GM12878 (cell line): ENCODE results near the gene ADAMTS14. TPM values are rescaled to one million over a fixed set of nuclear protein-coding genes. Genes with fewer than 3 reads are reported as not detected.

Source experiments
- ATAC-seq: fragments of 200-7000 bp; cut with Tn5 transposase; 3 replicates; pipeline ENCODE4 v1.9.1; 2020; ENCODE audit warnings: mild to moderate bottlenecking, moderate library complexity
- BruUV-seq: library from RNA; stranded (reverse); fragments of 400-500 nt; replicated peaks from 2 replicates; lab custom pipeline; 2021; lab: Mats Ljungman, UMichigan
- CTCF ChIA-PET: fragments of 300-600 bp; sonication (Branson Sonifier 250); formaldehyde crosslinking; extraction: SDS; loops from one replicate; lab custom pipeline; 2021; ENCODE audit warnings: inconsistent platforms; lab: Yijun Ruan, JAX
- POLR2A ChIA-PET: fragments of 350-600 bp; formaldehyde crosslinking; extraction: SDS; loops from one replicate; lab custom pipeline; 2021; ENCODE audit warnings: inconsistent platforms; lab: Charles Lee
- RAD21 ChIA-PET: fragments of 300-600 bp; sonication (Branson Sonifier 250); formaldehyde crosslinking; loops from one replicate; lab custom pipeline; 2023; ENCODE audit warnings: antibody characterized with exemption; ENCODE audit not compliant: unreplicated experiment; lab: Charles Lee
- SMC1A ChIA-PET: fragments of 300-600 bp; sonication (Branson Sonifier 250); formaldehyde crosslinking; loops from one replicate; lab custom pipeline; 2023; ENCODE audit not compliant: unreplicated experiment, uncharacterized antibody; lab: Charles Lee
- DNase-seq: peaks from one replicate; pipeline ENCODE4 v3.0.0-alpha.2; 2011; ENCODE audit warnings: low read depth, low spot score
- FAIRE-seq: peaks from 3 replicates; lab custom pipeline; 2011; peaks lifted over from hg19 to GRCh38; lab: Jason Lieb, UNC
- H2AFZ ChIP-seq: 2 replicates; pipeline ENCODE4 v1.6.0; 2011; ENCODE audit warnings: low read depth, low read length, control low read depth; ENCODE audit not compliant: control insufficient read depth
- H3K27ac ChIP-seq: 2 replicates; pipeline ENCODE4 v1.5.1; 2011; ENCODE audit warnings: control low read depth; ENCODE audit not compliant: control insufficient read depth, insufficient read depth
- H3K27me3 ChIP-seq, 2 experiments: replicated peaks in 1 of 2; 2 replicates each; pipeline versions ENCODE4 v1.6.0 to v1.6.1; 2011; ENCODE audit warnings: low read length in 1 of 2; ENCODE audit not compliant: control insufficient read depth in 2 of 2, insufficient read depth in 2 of 2
- H3K36me3 ChIP-seq, 2 experiments: 2 replicates each; pipeline ENCODE4 v1.5.1; 2011; ENCODE audit warnings: low read length in 1 of 2; ENCODE audit not compliant: control insufficient read depth in 2 of 2, insufficient read depth in 2 of 2
- H3K4me1 ChIP-seq: 2 replicates; pipeline ENCODE4 v1.6.1; 2011; ENCODE audit warnings: mild to moderate bottlenecking, low read length, moderate library complexity, mixed read lengths; ENCODE audit not compliant: control insufficient read depth, insufficient read depth
- H3K4me2 ChIP-seq: 2 replicates; pipeline ENCODE4 v1.6.0; 2011; ENCODE audit warnings: control low read depth; ENCODE audit not compliant: control insufficient read depth, insufficient read depth
- H3K4me3 ChIP-seq: fragments of 200-600 bp; sonication (generic); 2 replicates; pipeline ENCODE4 v1.5.1; 2016
- H3K79me2 ChIP-seq: 2 replicates; pipeline ENCODE4 v1.6.0; 2011; ENCODE audit warnings: low read length; ENCODE audit not compliant: control insufficient read depth, insufficient read depth
- H3K9ac ChIP-seq: 2 replicates; pipeline ENCODE4 v1.8.0; 2011; ENCODE audit warnings: low read length, control low read depth, mixed read lengths; ENCODE audit not compliant: control insufficient read depth, insufficient read depth
- H3K9me3 ChIP-seq: replicated peaks from 3 replicates; pipeline ENCODE4 v1.5.1; 2011; ENCODE audit warnings: mild to moderate bottlenecking, low read length; ENCODE audit not compliant: control insufficient read depth, insufficient read depth
- H4K20me1 ChIP-seq: 2 replicates; pipeline ENCODE4 v1.6.0; 2011; ENCODE audit not compliant: control insufficient read depth, insufficient read depth
- ATF7 ChIP-seq: fragments of 450-650 bp; IDR thresholded peaks from 2 replicates; pipeline ENCODE4 v1.6.1; 2016; ENCODE audit warnings: low read depth, mild to moderate bottlenecking
- CEBPZ ChIP-seq: fragments of 150-350 bp; IDR thresholded peaks from 2 replicates; pipeline ENCODE4 v1.6.1; 2016; ENCODE audit warnings: low read depth, low read length
- EZH2 ChIP-seq: IDR thresholded peaks from 2 replicates; pipeline ENCODE4 v1.6.1; 2012; ENCODE audit warnings: low read depth, mild to moderate bottlenecking, control low read depth, inconsistent platforms, low read length, borderline replicate concordance; ENCODE audit not compliant: control insufficient read depth
- KAT2A ChIP-seq: conservative IDR thresholded peaks from 2 replicates; pipeline ENCODE4 v1.6.1; 2011; ENCODE audit warnings: low read depth, low read length; ENCODE audit not compliant: control insufficient read depth
- PRDM15 ChIP-seq: fragments of 450-650 bp; formaldehyde crosslinking; IDR thresholded peaks from 2 replicates; pipeline ENCODE4 v1.4.0; 2020; ENCODE audit warnings: mild to moderate bottlenecking, moderate library complexity
- RELB ChIP-seq: fragments of 450-650 bp; IDR thresholded peaks from 2 replicates; pipeline ENCODE4 v1.6.1; 2017; ENCODE audit warnings: low read depth, mild to moderate bottlenecking, moderate library complexity
- TCF12 ChIP-seq: IDR thresholded peaks from 2 replicates; pipeline ENCODE4 v1.6.1; 2011; ENCODE audit warnings: low read depth, mild to moderate bottlenecking, low read length
- WRNIP1 ChIP-seq: IDR thresholded peaks from 2 replicates; pipeline ENCODE4 v1.6.1; 2011; ENCODE audit warnings: low read depth, low read length, improper control_type of control experiment, borderline replicate concordance
- WGBS: methylation state at CpG from one replicate; pipeline ENCODE4 v1.1.6; 2016; ENCODE audit warnings: low lambda C conversion rate; ENCODE audit not compliant: insufficient replicate concordance, insufficient coverage; ENCODE audit errors: missing lambda C conversion rate; 5-methylcytosine and 5-hydroxymethylcytosine counted together
- in situ Hi-C: fragments of 300-500 bp; cut with MboI; formaldehyde crosslinking; loops from 9 replicates; pipeline ENCODE4 v1.14.3; 2018; ENCODE audit warnings: mixed read lengths
- intact Hi-C: fragments of 100-400 bp; cut with micrococcal nuclease; formaldehyde crosslinking; loops from one replicate; pipeline ENCODE4 v1.14.2; 2022; ENCODE audit not compliant: unreplicated experiment
- polyA plus RNA-seq, 11 experiments: library from polyadenylated mRNA; depleted of rRNA in 4 of 11; unstranded in 6 of 11; stranded (reverse) in 5 of 11; fragments of >200 nt; fragmentation: Nextera tagmentation in 4 of 11; fragmentation: Illumina TruSeq in 1 of 11; extraction: Ambion mirVana in 4 of 11; extraction: Trizol in 1 of 11; gene quantifications; 1 replicate in 1 of 11; 2 replicates in 10 of 11; pipeline versions ENCODE4 v1.2.1 to v1.2.3, GENCODE V29; 2011 to 2016; ENCODE audit warnings: inconsistent platforms in 2 of 11, missing spikeins in 2 of 11, low read depth in 1 of 11
- total RNA-seq, 4 experiments: library from RNA; depleted of rRNA in 3 of 4; stranded (reverse); fragments of >200 nt in 3 of 4; fragmentation: Illumina TruSeq in 1 of 4; extraction: Trizol in 1 of 4; gene quantifications; 2 replicates each; pipeline versions ENCODE4 v1.2.1 to v1.2.3, GENCODE V29; 2013 to 2021
- TF ChIP-seq, protein P1 (sequence below): IDR thresholded peaks from 2 replicates; pipeline ENCODE4 v1.6.1; 2012; ENCODE audit warnings: low read depth, low read length, improper control_type of control experiment

ADAMTS14 gene
- total and polyA plus RNA-seq, 10 of the 15 experiments (the other 5 are each of a cell fraction or from before 2014, with no cell fraction given): 0.03 to 0.05 TPM; not detected in 8

DNA sequence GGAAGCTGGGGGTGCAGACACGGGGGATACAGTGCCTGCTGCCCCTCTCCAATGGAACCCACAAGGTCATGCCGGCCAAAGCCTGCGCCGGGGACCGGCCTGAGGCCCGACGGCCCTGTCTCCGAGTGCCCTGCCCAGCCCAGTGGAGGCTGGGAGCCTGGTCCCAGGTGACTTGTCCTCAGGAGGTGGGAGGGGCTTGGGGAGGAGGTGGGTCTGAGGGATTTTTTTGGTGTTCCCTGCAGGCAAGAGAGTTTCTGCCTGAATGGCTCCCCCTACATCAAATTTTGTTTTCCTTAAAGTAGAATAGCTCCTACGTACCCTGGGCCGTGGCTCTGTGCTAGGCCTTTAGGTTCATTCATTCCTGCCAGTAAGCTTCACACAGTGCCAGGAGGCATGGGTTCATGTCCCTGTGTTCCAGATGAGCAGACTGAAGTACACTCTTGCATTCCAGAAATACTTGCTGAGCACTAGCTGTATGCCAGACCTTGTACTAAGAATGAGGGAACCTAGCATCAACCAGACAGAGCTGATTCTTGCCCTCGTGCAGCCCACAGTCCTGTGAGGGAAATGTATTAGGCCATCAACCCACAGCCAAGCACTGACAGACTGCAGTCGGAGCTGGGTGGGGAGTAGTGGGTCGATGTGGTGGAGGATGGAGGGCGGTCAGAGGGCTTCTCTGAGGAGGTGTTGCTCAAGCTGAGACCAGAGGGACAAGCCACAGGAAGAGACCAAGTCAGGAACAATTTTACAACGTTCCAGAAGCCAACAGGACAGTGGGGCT is 81.7 kb downstream of the ADAMTS14 start (continued):
- TF ChIP-seq PRDM15 (CRISPR knock-in tag) (no peak), WRNIP1 (no peak), KAT2A (no peak), ATF7 (no peak)

- in situ Hi-C loops (no loop called here), intact Hi-C loops (loop anchor here (5.0 kb wide), 1 partner anchor 125 kb away; no protein-coding TSS in a partner anchor)
- Histone ChIP-seq H3K79me2 (no peaks in the 10 kb centered on the region), H3K9me3 (no peaks in the 10 kb centered on the region), H3K4me3 (no peak overlapping the region), H3K4me1 (no peaks in the 10 kb centered on the region), H3K4me2 (no peak overlapping the region), H4K20me1 (no peaks in the 10 kb centered on the region), H3K9ac (no peak overlapping the region), H2AFZ (no peak overlapping the region), H3K36me3 (no peaks in the 10 kb centered on the region), H3K27ac (no peak overlapping the region), H3K27me3 (no peaks in the 10 kb centered on the region; a peak in 1 of 4 replicates)
- DNase-seq: no peak
- ChIA-PET CTCF (interaction anchor here (1.0 to 6.1 kb wide), 7 partner anchors 119 to 296 kb away, joined by 3 to 87 read pairs (median 4); no protein-coding TSS in a partner anchor), SMC1A (interaction anchor here (0.6 to 6.7 kb wide), 3 partner anchors 137 to 559 kb away, joined by 3 to 45 read pairs (median 4); no protein-coding TSS in a partner anchor), POLR2A (no interaction called here), RAD21 (interaction anchor here (1.6 to 2.4 kb wide), 3 partner anchors 198 to 295 kb away, joined by 6 to 9 read pairs (median 7); no protein-coding TSS in a partner anchor)
- no peak for ATAC-seq
- 23% methylated on average over 8 of the region's 8 CpGs for WGBS
- FAIRE-seq: no peak
- no TSS peak for BruUV-seq
- TF ChIP-seq CEBPZ (no peak), TCF12 (no peak), RELB (no peak), EZH2 (no peak)
- TF ChIP-seq, protein P1, sequence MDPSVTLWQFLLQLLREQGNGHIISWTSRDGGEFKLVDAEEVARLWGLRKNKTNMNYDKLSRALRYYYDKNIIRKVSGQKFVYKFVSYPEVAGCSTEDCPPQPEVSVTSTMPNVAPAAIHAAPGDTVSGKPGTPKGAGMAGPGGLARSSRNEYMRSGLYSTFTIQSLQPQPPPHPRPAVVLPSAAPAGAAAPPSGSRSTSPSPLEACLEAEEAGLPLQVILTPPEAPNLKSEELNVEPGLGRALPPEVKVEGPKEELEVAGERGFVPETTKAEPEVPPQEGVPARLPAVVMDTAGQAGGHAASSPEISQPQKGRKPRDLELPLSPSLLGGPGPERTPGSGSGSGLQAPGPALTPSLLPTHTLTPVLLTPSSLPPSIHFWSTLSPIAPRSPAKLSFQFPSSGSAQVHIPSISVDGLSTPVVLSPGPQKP: no peak
These were observed 84.5 kb downstream of the ADAMTS14 start for GRCh38 chr10:70756700-70757360.
